NOMO-1 (cell line): Measurements from ENCODE around the gene OR10H1.
A peak's percentile ranks its signal among the peaks of the same experiment; 100 is the strongest.
"Not testable (repeated sequence)": the region's sequence is repeated elsewhere in the genome, so short reads cannot be mapped to it uniquely, and the experiment has no call there.

Source experiments
- DNase-seq, 2 experiments: peaks; one replicate each; lab custom pipeline; 2025; ENCODE audit not compliant: unreplicated experiment in 2 of 2; lab: John Stamatoyannopoulos, UW

The OR10H1 gene, protein sequence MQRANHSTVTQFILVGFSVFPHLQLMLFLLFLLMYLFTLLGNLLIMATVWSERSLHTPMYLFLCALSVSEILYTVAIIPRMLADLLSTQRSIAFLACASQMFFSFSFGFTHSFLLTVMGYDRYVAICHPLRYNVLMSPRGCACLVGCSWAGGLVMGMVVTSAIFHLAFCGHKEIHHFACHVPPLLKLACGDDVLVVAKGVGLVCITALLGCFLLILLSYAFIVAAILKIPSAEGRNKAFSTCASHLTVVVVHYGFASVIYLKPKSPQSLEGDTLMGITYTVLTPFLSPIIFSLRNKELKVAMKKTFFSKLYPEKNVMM

GRCh38 chr19:15815306-15815705, at the start of gene OR10H1:
TSS of gene OR10H1 (minus strand) at chr19:15815664. CDS start at chr19:15808037, 7,627 bp downstream.
- no peak for DNase-seq

DNA sequence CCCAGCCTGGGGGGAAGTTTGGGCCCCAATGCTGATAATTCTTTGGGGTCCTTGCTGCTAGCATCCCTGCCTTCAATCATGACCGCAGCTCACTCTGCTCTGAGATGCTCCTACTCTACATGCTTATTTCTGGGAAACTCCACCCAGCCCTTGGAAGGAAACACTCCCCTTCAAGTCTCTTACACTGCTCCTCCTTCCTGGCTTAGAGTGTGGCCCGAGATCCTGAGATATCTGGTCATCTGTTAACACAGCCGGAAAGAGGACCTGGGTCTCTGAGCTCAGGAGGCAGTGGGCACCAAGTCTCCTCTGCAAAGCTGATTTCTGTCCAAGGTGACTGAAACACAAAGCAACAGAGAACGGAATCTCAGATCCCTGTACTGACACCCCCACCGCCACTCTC, 49.4 kb upstream of the OR10H1 start:
- DNase-seq: no peak

- no peak for DNase-seq
Measured at GRCh38 chr19:15863272-15863671, 47.8 kb upstream of the OR10H1 start.

- DNase-seq: no peak
Measured at GRCh38 chr19:15862444-15862843, 47.0 kb upstream of the OR10H1 start.

GRCh38 chr19:15860522-15860921, 45.1 kb upstream of the OR10H1 start:
- no peak for DNase-seq

GRCh38 chr19:15859187-15859586, 43.7 kb upstream of the OR10H1 start:
- DNase-seq: peak in 1 of 2 experiments; percentile 9

GRCh38 chr19:15850385-15850784, 34.9 kb upstream of the OR10H1 start:
- no peak for DNase-seq

DNA sequence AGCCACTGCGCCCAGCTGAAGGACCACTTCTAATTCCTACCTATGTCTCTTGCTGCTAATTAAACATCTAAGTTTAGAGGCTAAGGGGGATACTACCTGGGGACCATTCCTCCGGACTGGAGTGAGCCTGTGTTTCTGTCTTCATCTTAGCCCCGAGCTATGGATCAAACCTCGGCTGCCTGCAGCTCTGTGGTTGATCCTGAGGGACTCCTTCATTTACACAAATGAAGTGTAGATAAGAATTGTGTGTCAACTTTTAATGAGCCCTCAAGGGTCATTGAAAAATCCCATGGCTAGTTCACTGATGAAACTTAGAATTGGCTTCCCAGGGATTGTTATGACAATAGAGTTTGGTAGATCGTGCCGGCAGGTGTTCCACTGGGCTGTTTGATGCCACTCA, 31.5 kb upstream of the OR10H1 start:
- DNase-seq: no peak

DNA sequence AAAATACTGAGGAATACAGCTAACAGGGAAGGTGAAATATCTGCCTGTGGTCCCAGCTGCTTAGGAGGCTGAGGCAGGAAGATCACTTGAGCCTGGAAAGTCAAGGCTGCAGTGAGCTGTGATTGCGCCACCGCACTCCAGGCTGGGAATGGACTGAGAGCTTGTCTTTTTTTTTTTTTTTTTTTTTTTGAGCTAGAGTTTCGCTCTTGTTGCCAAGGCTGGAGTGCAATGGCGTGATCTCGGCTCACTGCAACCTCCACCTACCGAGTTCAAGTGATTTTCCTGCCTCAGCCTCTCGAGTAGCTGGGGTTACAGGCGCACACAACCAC, 28.4 kb upstream of the OR10H1 start:
- not testable (repeated sequence) for DNase-seq

- no peak for DNase-seq
Measured at GRCh38 chr19:15843203-15843893, 27.9 kb upstream of the OR10H1 start.

- DNase-seq: no peak
Measured at GRCh38 chr19:15841875-15842569, 26.6 kb upstream of the OR10H1 start.

DNA sequence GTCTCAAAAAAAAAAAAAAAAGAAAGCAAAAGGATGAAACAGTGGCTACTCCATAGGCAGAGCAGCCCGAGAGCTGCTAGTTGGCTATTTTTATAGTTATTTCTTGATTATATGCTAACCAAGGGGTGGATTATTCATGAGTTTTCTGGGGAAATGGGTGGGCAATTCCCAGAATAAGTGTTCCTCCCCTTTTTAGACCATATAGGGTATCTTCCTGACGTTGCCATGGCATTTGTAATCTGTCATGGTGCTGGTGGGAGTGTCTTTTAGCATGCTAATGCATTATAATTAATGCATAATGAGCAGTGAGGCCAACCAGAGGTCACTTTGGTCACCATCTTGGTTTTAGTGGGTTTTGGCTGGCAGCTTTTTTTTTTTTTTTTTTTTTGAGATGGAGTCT, 25.4 kb upstream of the OR10H1 start:
- no peak for DNase-seq

DNA sequence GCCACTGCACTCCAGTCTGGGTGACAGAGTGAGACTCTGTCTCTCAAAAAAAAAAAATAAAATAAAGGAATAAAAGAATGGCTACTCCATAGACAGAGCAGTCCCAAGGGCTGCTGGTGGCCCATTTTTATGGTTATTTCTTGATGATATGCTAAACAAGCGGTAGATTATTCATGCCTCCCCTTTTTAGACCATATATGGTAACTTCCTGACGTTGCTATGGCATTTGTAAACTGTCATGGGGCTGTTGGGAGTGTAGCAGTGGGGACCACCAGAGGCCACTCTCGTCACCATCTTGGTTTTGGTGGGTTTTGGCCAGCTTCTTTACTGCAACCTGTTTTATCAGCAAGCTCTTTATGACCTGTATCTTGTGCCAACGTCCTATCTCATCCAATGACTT, 24.4 kb upstream of the OR10H1 start:
- DNase-seq: not testable (repeated sequence)

DNA sequence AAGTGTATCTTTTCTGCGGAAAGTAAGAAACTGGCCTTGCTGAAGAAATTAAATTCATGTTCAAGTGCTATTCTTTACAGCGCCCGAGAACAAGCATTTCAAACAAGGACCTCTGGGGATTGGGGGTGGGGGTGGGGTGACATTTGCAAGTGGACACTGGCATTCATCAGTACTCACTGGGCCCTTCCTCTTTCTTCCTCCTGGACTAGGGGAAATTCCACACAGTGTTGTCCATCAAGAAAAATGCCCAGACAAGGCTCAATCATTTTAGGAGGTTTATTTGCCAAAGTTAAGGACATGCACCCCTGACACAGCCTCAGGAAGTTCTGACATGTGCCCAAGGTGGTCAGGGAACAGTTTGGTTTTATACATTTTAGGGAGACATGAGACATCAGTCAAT, 22.9 kb upstream of the OR10H1 start:
- DNase-seq: no peak

DNA sequence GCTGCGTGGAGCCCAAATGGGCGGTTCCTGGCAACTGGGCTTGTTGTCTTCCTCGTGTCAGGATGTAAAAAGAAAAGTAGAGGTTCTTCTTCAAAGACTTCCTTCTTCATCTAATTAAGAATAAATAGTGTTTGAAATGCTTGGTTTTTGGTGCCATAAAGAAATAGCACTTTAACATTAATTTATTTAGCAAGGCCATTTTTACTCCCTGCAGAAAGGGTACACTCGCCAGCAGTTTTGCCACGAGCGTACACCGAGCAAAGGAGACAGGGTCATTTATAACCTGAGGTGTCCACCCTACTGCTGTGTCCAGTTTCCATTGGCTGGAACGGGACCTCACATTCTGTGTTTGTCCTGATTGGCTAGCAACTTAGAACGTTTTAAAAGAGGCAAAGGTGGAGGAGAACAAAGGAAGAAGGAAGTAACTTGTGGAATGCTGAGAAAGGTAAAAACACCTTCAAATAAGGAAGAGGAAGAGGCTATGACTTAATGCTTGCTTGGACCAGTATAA, 21.8 kb upstream of the OR10H1 start:
- DNase-seq: peak in 1 of 2 experiments; percentile 63

- DNase-seq: peak; percentile 98
Measured at GRCh38 chr19:15836330-15837220, 21.1 kb upstream of the OR10H1 start.

DNA sequence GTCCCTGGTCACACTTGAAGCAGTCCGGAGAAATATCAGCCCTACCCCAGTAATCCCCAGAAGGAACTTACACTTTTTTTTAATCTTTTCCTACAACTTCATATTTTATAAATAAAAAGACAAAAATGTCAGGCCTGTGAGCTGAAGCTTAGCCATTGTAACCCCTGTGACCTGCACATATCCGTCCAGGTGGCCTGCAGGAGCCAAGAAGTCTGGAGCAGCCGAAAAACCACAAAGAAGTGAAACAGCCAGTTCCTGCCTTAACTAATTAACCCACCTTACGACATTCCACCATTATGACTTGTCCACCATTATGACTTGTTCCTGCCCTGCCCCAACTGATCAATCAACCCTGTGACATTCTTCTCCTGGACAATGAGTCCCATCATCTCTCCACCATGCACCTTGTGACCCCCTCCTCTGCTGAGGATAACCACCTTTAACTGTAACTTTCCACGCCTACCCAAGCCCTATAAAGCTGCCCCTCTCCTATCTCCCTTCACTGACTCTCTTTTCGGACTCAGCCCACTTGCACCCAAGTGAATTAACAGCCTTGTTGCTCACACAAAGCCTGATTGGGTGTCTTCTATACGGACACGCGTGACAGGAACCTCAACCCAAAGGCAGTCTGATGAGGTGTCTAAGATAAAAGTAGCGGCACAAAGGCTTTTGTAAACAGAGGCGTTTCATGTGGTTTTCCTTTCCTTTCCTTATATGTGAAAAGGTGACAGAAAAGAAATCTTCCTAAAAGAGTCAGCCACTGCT, 20.3 kb upstream of the OR10H1 start:
- peak; percentile 26 to 31 for DNase-seq

DNA sequence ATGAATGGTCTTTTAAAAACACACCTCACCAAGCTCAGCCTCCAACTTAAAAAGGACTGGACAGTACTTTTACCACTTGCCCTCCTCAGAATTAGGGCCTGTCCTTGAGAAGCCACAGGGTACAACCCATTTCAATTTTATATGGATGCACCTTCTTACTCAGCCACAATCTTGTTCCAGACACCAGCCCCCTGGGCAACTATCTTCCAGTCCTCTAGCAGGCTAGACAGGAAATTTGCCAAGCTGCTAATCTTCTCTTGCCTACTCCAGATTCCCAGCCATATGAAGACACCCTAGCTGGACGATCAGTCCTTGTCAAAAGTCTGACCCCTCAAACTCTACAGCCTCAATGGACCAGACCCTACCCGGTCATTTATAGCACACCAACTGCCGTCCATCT, 18.8 kb upstream of the OR10H1 start:
- DNase-seq: not testable (repeated sequence)

GRCh38 chr19:15831626-15832025, 16.2 kb upstream of the OR10H1 start:
- no peak for DNase-seq

DNA sequence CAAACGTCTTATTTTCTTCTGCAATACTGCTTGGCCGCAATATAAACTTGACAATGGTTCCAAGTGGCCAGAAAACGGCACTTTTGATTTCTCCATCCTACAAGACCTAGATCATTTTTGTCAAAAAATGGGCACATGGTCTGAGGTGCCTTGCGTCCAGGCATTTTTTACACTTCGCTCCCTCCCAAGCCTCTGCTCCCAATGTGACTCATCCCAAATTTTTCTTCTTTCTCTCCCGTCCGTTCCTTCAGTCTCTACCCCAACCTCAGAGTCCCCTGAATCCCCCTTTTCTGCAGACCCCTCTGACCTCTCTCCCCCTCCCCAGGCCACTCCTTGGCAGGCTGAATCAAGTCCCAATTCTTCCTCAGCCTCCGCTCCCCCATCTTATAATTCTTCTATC, 14.3 kb upstream of the OR10H1 start:
- DNase-seq: no peak
